ENCODE results near the gene EPHA2.
A peak's percentile ranks its signal among the peaks of the same experiment; 100 is the strongest.

The EPHA2 gene

GRCh38 chr1:16149146-16149545 lies 6.7 kb downstream of the EPHA2 start:
- no peak for DNase-seq

DNA sequence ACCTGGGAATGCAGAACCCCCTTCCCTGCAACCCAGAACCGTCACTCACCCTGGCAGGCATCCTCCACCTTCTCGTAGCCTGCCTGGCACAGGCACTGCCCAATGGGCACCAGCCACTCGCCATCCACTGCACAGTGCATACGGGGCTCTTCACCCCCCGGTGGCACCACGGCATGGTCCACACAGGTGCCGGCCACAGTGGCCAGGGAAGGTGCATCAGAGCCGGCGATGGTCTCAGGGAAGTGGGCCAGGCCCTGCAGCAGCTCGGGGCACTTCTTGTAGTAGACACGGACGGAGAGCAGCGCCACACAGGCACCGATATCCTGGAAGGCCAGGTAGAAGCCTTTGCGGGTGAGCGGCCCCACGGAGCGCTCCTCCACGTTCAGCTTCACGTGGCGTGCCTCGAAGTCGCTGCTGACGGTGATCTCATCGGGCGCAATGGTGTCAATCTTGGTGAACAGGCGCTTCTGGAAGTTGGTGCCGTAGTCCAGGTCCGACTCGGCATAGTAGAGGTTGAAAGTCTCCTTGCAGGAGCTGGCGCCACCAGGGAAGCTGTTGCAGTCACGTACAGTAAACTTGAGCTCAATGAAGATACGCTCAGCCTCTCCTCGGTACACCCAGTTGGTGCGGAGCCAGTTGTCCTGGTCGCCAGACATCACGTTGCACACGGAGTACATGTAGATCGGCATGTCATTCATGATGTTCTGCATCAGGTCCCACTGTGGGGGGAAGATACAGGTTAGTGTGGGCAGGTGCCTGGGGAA lies 7.4 kb downstream of the EPHA2 start:
- DNase-seq: no peak

- no peak for DNase-seq
Observed at GRCh38 chr1:16147156-16147926, 8.5 kb downstream of the EPHA2 start.

- DNase-seq: no peak
Observed at GRCh38 chr1:16146279-16147155, 9.4 kb downstream of the EPHA2 start.

DNA sequence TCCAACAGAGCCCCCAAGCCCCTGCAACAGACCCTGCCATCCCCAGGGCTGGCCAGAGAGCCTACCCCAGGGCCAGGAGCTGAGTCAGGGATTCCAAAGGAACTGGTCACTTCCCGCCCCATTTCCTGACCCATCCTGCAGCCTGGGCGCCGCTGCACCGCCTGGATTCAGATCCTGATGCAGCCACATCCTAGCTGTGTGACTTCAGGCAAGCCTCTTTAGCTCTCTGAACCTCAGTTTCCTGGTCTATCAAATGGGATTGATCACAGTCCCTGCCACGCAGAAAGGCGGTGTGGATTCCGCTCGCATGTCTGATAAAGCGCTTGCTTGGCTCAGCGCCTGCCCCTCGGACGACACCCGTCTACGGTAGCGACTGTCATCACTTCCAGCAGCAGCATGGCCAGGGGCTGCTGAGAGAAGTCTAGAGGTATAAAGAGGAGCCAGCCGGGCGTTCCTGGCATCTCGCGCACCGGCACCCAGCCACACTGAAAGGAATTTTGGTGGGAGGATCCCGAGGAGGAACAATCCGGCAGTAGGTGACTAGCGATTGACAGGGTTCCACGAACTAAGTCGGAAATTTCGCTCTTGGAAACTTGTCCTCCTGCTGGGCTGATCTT lies 10.1 kb downstream of the EPHA2 start:
- no peak for DNase-seq

GRCh38 chr1:16145030-16145661 lies 10.7 kb downstream of the EPHA2 start:
- peak; percentile 44 for DNase-seq

GRCh38 chr1:16144325-16145029 lies 11.4 kb downstream of the EPHA2 start:
- DNase-seq: no peak

- DNase-seq: no peak
Observed at GRCh38 chr1:16143566-16144324, 12.1 kb downstream of the EPHA2 start.

DNA sequence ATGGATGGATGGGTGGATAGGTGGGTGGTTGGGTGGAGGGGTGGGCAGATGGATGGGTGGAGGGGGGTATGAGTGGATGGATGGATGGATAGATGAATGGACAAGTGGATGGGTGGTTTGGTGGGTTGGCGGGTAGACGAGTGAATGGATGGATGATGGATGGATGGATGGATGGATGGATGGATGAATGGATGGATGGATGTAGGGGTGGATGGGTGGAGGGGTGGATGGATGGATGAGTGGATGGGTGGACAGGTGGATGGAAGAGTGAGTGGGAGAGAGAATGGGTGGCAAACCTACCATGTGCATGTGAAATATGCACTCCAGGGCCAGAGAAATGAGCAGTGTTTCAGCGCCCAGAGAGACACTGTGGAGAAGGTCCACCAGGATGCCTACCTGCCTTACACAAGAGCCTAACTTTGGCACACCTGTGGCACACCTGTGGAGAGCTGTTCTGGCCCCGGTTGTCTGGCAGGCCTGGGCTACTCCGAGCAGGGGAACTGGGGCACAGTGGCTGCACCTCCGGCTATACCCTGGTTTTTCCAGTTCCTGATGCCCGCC lies 12.8 kb downstream of the EPHA2 start:
- no peak for DNase-seq

GRCh38 chr1:16142383-16142995 lies 13.4 kb downstream of the EPHA2 start:
- DNase-seq: no peak

DNA sequence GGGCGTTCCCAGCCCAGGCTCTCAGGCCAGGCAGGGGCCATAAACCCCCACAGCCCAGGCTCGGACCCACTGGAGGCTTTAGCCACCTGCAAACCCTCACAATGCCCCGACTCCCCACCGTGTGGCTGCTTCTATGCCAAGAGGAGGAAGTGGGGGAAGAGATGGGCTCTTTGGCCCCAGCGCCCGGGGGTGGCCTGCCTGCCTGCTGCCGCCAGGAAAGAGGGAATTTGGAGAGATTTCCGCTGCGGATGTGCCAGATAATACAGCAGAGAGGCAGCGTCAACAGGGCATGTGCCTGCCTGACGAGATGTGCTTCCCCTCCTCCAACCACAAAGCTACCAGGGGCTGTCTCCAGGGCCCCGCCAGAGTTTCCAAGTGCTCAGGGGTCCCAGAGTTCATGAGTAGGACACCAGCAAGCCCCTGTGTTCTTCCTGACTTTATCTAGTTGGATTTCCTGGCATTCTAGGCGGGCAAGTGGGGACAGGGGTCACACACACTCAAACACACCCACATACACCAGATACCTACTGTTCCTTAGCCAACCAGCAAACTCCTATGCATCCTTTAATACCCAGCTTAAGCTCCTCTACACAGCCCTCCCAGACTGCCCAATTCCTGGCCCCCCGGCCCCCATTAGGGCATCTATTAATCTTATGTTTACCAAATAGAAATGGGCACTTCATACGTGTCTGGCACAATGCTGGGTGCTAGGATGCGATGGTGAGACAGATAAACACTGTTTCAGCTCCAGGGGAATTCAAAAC lies 14.1 kb downstream of the EPHA2 start:
- peak; percentile 49 for DNase-seq

DNA sequence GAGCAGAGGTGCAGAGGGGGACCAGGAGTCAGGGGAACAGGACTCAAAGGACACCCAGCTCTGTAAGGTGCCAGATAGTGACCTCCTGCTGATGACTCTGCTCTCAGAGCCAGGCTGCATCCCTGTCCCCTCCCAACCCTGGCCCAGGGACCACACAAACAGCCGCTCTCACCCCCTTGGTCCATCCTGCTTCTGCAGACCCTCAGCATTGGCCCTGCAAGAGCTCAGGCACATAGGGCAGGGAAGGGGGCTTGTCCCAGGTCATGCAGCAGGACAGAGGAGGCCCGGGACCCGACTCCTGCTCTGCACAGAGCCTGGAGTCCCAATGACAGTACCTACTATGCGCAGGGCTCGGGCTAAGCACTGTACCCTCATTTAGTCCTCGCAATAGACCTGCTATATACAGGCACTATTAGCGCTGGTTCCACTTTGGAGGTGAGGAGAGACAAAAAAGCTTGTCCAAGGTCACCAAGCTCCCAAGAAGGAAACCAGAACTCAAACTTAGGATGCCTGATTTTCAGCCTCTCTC lies 15.7 kb downstream of the EPHA2 start:
- no peak for DNase-seq

- no peak for DNase-seq
Observed at GRCh38 chr1:16139473-16139962, 16.4 kb downstream of the EPHA2 start.

GRCh38 chr1:16138772-16139221 lies 17.1 kb downstream of the EPHA2 start:
- no peak for DNase-seq

DNA sequence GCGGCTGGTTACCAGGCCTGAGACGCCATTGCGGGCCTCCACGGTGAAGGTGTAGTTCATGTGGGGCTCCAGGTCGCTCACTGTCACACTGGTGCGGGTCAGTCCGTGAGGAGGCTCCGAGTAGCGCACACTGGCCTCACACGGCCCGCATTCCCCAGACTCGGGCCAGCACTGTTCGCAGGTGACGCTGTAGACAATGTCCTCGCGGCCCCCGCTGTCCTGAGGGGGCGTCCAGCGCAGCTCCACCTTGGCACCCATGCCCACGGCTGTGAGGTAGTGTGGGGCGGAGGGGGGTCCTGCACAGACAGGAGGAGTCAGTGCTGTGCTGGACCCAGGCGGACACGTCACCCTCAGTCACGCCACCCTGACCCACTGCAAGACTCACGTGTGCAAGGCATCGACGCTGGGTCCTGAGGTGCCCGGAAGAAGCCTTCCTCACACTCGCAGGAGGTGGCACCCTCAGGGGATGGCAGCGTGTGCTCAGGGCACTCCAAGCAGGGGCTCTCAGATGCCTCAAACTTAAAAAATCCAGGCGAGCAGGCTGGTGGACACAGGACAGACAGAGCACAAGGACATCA lies 17.9 kb downstream of the EPHA2 start:
- DNase-seq: no peak

GRCh38 chr1:16135501-16135900 lies 20.4 kb downstream of the EPHA2 start:
- DNase-seq: no peak

DNA sequence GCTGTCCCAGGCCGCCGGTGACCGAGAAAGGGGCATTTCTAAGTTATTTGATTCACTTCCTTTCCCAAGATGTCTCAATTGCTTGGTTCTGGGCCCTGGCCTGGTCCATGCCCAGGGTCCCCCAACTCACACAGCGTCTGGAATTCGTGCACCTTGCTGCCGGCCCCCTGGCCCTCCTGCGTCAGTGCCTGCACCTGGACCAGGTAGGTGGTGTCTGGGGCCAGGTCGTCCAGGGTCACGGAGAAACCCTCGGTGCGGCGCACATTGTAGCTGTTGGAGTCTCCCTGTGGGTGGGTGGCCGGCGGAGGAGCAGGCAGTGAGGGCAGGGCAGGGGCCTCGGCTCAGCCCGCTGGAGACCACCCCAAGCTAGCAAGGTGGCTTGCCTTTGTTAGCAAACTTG lies 21.0 kb downstream of the EPHA2 start:
- no peak for DNase-seq

DNA sequence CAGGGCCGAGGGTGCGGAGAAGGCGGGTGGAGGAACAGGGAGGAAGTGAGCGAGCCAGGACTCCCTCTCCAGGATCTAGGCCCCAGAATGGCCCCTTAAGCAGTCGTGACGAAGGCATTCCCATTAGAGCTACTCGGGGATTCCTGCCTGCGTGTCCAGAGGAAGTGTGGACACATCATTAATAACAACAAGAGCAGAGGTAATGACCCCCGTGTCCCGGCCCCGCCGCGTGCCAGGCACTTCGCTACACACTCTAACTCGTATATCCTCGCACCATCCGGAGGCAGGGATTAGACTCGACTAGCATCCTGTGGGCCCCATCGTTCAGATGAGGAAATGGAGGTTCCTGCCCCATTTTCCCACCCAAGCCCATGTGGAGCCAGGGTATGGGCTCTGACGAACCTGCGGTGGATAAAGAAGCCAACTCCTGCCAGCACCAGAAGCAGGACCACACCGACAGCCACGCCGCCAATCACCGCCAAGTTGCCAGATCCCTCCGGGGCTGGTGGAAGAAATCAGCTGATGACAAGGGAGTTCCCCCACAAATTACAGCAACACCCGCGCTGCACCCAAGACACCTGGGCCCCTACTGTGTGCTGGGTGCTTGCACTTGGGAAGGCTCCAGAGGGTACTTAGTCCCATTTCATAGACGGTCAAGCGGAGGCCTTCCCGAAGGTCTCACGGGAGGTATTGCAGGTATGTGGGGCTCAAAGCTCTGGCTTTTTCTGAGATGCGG lies 21.6 kb downstream of the EPHA2 start:
- DNase-seq: no peak

Data from NCI-H1092 treated with DMSO at 0.1 percent for 48 hours (cell line).